ENCODE results near the gene FOXL2NB.

DNA sequence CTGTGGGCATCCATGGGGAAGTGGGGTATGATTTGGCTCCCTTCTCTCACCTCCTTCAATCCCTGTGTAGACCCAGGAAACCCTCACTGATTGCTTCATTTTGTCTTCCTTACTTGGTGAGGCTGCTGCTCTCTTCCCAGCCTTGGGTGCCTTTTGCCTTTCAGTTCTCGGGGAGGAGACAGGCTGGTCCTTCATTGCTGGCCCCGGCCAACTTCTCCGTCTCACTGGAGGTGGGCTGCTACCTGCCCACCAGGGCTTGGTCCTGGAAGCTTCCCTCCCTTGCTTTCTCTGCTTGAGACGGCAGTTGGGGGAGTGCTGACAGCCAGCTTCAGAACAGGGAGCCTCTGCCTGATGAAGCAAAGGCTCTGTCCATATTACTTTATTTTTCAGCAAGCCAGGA, 4.7 kb upstream of the FOXL2NB start:
- TF ChIP-seq, protein P1, sequence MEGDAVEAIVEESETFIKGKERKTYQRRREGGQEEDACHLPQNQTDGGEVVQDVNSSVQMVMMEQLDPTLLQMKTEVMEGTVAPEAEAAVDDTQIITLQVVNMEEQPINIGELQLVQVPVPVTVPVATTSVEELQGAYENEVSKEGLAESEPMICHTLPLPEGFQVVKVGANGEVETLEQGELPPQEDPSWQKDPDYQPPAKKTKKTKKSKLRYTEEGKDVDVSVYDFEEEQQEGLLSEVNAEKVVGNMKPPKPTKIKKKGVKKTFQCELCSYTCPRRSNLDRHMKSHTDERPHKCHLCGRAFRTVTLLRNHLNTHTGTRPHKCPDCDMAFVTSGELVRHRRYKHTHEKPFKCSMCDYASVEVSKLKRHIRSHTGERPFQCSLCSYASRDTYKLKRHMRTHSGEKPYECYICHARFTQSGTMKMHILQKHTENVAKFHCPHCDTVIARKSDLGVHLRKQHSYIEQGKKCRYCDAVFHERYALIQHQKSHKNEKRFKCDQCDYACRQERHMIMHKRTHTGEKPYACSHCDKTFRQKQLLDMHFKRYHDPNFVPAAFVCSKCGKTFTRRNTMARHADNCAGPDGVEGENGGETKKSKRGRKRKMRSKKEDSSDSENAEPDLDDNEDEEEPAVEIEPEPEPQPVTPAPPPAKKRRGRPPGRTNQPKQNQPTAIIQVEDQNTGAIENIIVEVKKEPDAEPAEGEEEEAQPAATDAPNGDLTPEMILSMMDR (IDR thresholded peaks at IDR 0.05; ENCODE audit: insufficient read depth, low read length, poor library complexity, severe bottlenecking) = no peak
- no peak for TF ChIP-seq EZH2phosphoT487 (conservative IDR thresholded peaks at IDR 0.05; ENCODE audit: low read length)

Data from SU-DHL-6 (cell line).